A673 (cell line): ENCODE results near the gene GMDS.

Experiments
- CTCF ChIP-seq: fragments of 300-800, 200-600 bp; sonication (generic); conservative IDR thresholded peaks from 2 replicates; pipeline ENCODE4 v1.5.1; 2017; ENCODE audit warnings: low read depth, mild to moderate bottlenecking, antibody characterized with exemption, low read length, moderate library complexity, mixed read lengths
- EZH2 ChIP-seq: fragments of 200-600 bp; sonication (generic); IDR thresholded peaks from 2 replicates; pipeline ENCODE4 v1.6.1; 2017; ENCODE audit warnings: borderline replicate concordance, low read depth, mild to moderate bottlenecking, mixed read lengths, antibody characterized with exemption, low read length; ENCODE audit not compliant: poor library complexity, severe bottlenecking

- TF ChIP-seq CTCF (no peak), EZH2 (no peak)
Measured at GRCh38 chr6:1735239-1735803, 510.1 kb downstream of the GMDS start.
